Upper lobe of left lung (tissue), 6 donors: ENCODE results near the gene DEK. TPM values are rescaled to one million over a fixed set of nuclear protein-coding genes. Genes with fewer than 3 reads are reported as not detected.
"Not testable (repeated sequence)": the region's sequence is repeated elsewhere in the genome, so short reads cannot be mapped to it uniquely, and the experiment has no call there.

Experiments used
- ATAC-seq, 2 donors: fragments of 200-7000 bp; cut with Tn5 transposase; one replicate each; pipeline ENCODE4 v1.9.1; 2022; ENCODE audit warnings: mild to moderate bottlenecking in 2 of 2, moderate library complexity in 2 of 2; ENCODE audit not compliant: low FRiP score in 2 of 2
- DNase-seq, 2 donors: peaks; one replicate each; pipeline ENCODE4 v3.0.0-alpha.2; 2019 to 2020
- H3K27ac ChIP-seq, 4 donors: fragments of 200-600 bp; sonication (generic); one replicate each; pipeline ENCODE4 v1.5.1; 2016 to 2019
- H3K27me3 ChIP-seq, 4 donors: fragments of 200-600 bp; sonication (generic); one replicate each; pipeline ENCODE4 v1.5.1; 2017 to 2019
- H3K36me3 ChIP-seq, 4 donors: fragments of 200-600 bp; sonication (generic); one replicate each; pipeline ENCODE4 v1.5.1; 2016 to 2019
- H3K4me1 ChIP-seq, 4 donors: fragments of 200-600 bp; sonication (generic); one replicate each; pipeline ENCODE4 v1.5.1; 2018 to 2019
- H3K4me3 ChIP-seq, 4 donors: fragments of 200-600 bp; sonication (generic); one replicate each; pipeline ENCODE4 v1.5.1; 2017 to 2019; ENCODE audit warnings: mild to moderate bottlenecking in 2 of 4, moderate library complexity in 1 of 4
- H3K9me3 ChIP-seq, 4 donors: fragments of 200-600 bp; sonication (generic); one replicate each; pipeline ENCODE4 v1.5.1; 2018 to 2019
- EP300 ChIP-seq, 4 donors: sonication (generic); formaldehyde crosslinking; IDR thresholded peaks; one replicate each; pipeline ENCODE4 v1.5.1; 2017; ENCODE audit warnings: antibody characterized with exemption in 4 of 4, control low read depth in 2 of 4
- POLR2A ChIP-seq, 4 donors: fragments of 450-650 bp; IDR thresholded peaks; one replicate each; pipeline ENCODE4 v1.5.1; 2016 to 2017; ENCODE audit warnings: antibody characterized with exemption in 4 of 4, mild to moderate bottlenecking in 2 of 4
- POLR2AphosphoS5 ChIP-seq, 2 donors: sonication (generic); formaldehyde crosslinking; IDR thresholded peaks; one replicate each; pipeline ENCODE4 v1.5.1; 2017; ENCODE audit warnings: antibody characterized with exemption in 2 of 2
- WGBS, 2 donors: methylation state at CpG; one replicate each; pipeline ENCODE4 v1.1.5; 2017 to 2018; 5-methylcytosine and 5-hydroxymethylcytosine counted together
- total RNA-seq, 6 donors: library from RNA; depleted of rRNA in 4 of 6; stranded (reverse); fragments of >200 nt in 4 of 6; gene quantifications; one replicate each; pipeline versions ENCODE4 v1.1.0 to v1.2.1, GENCODE V29; 2016 to 2021
- TF ChIP-seq, protein P1 (sequence below), 6 experiments: fragments of 450-650 bp in 4 of 6; fragments of 200-600 bp in 2 of 6; sonication (generic) in 2 of 6; IDR thresholded peaks; one replicate each; pipeline ENCODE4 v1.5.1; 2016 to 2019; ENCODE audit warnings: antibody characterized with exemption in 6 of 6
- donor health status: DM: no; HTN: no; CAD: no; lungs with moderate emphysema.
- donor health status: DM: no; HTN: yes; CAD: no; lungs with severe emphysema.

The DEK gene
- total RNA-seq, 6 donors from 2014 or later = 61.5 to 170 (median 92.4) TPM

- peaks cover 0 to 12% (median 4%) of the 10 kb centered on the region in 4 donors for H3K4me1 ChIP-seq
- 89 to 92% methylated on average over 4 of the region's 4 CpGs for WGBS, 2 donors
- H3K27me3 ChIP-seq = no peaks in the 10 kb centered on the region
- no peak for ATAC-seq
- no peak overlapping the region for H3K4me3 ChIP-seq
- H3K9me3 ChIP-seq = no peaks in the 10 kb centered on the region
- peaks cover 0 to 13% (median 0%) of the 10 kb centered on the region in 4 donors for H3K36me3 ChIP-seq
- no peak overlapping the region for H3K27ac ChIP-seq
- DNase-seq = no peak
- no peak for TF ChIP-seq POLR2A (IDR thresholded peaks at IDR 0.05)
- TF ChIP-seq, protein P1, sequence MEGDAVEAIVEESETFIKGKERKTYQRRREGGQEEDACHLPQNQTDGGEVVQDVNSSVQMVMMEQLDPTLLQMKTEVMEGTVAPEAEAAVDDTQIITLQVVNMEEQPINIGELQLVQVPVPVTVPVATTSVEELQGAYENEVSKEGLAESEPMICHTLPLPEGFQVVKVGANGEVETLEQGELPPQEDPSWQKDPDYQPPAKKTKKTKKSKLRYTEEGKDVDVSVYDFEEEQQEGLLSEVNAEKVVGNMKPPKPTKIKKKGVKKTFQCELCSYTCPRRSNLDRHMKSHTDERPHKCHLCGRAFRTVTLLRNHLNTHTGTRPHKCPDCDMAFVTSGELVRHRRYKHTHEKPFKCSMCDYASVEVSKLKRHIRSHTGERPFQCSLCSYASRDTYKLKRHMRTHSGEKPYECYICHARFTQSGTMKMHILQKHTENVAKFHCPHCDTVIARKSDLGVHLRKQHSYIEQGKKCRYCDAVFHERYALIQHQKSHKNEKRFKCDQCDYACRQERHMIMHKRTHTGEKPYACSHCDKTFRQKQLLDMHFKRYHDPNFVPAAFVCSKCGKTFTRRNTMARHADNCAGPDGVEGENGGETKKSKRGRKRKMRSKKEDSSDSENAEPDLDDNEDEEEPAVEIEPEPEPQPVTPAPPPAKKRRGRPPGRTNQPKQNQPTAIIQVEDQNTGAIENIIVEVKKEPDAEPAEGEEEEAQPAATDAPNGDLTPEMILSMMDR (IDR thresholded peaks at IDR 0.05) = no peak
Observed at GRCh38 chr6:18182568-18182967, 81.8 kb downstream of the DEK start.

- no peak for TF ChIP-seq EP300 (IDR thresholded peaks at IDR 0.05)
- no peak for TF ChIP-seq POLR2A (IDR thresholded peaks at IDR 0.05)
- no peak for TF ChIP-seq POLR2AphosphoS5 (IDR thresholded peaks at IDR 0.05)
- TF ChIP-seq, protein P1 (IDR thresholded peaks at IDR 0.05) = no peak
- Histone ChIP-seq H3K9me3 (no peaks in the 10 kb centered on the region), H3K36me3 (peaks cover 0 to 8% (median 0%) of the 10 kb centered on the region in 4 donors), H3K27me3 (no peaks in the 10 kb centered on the region), H3K4me3 (no peak overlapping the region), H3K4me1 (peaks cover 0 to 2% (median 0%) of the 10 kb centered on the region in 4 donors), H3K27ac (no peak overlapping the region)
- DNase-seq = peak in 1 of 2 donors; percentile 53
- WGBS, 2 donors = 66 to 76% methylated on average over 5 of the region's 5 CpGs
- peak; percentile 57 to 87 for ATAC-seq
Observed at GRCh38 chr6:18179770-18180356, 84.5 kb downstream of the DEK start.

DNA sequence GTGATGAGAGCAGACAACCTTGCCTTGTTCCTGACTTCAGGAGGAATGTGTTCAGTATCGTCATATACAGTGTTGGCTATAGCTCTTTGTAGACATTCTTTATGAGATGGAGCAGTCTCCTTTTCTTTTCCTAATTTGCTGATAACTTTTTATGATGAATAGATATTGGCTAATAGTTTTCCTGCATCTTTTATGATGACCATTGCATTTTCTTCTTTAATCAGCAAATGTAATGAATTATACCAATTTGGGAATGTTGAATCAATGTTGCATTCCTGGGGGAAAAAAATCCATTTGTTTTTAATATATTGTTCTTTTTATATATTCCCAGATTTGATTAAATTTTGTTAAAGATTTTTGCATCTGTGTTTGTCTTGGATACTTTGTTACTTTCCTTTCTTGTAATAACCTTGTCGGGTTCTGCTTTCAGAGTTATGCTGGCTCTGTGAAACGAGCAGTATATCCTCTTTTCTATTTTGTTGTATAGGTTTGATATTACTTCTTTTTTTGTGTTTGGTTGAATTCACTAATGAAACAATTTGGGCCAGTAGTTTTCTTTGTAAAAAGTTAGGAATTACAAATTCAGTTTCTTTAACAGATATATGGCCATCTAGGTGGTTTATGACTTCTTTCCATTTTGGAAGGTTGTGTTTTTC is 85.2 kb downstream of the DEK start:
- no peak for TF ChIP-seq POLR2AphosphoS5 (IDR thresholded peaks at IDR 0.05)
- no peak for TF ChIP-seq EP300 (IDR thresholded peaks at IDR 0.05)
- TF ChIP-seq, protein P1 (IDR thresholded peaks at IDR 0.05) = no peak
- TF ChIP-seq POLR2A (IDR thresholded peaks at IDR 0.05) = no peak
- H3K27ac ChIP-seq = no peak overlapping the region
- H3K27me3 ChIP-seq = no peaks in the 10 kb centered on the region
- ATAC-seq = no peak
- peaks cover 0 to 2% (median 0%) of the 10 kb centered on the region in 4 donors for H3K4me1 ChIP-seq
- no peak for DNase-seq
- WGBS, 2 donors = 80 to 85% methylated on average over 3 of the region's 3 CpGs
- no peak overlapping the region for H3K4me3 ChIP-seq
- peaks cover 0 to 12% (median 2%) of the 10 kb centered on the region in 4 donors for H3K36me3 ChIP-seq
- no peaks in the 10 kb centered on the region for H3K9me3 ChIP-seq

GRCh38 chr6:18177286-18177965 is 86.9 kb downstream of the DEK start:
- DNase-seq (no peak), ATAC-seq (no peak)
- Histone ChIP-seq H3K4me3 (no peak overlapping the region), H3K36me3 (peaks cover 0 to 14% (median 4%) of the 10 kb centered on the region in 4 donors), H3K27me3 (no peaks in the 10 kb centered on the region), H3K27ac (no peak overlapping the region), H3K9me3 (no peaks in the 10 kb centered on the region), H3K4me1 (peaks cover 0 to 2% (median 0%) of the 10 kb centered on the region in 4 donors)
- TF ChIP-seq, protein P1 (IDR thresholded peaks at IDR 0.05) = no peak
- TF ChIP-seq POLR2AphosphoS5 (IDR thresholded peaks at IDR 0.05) = no peak
- WGBS, 2 donors = 88 to 90% methylated on average over 4 of the region's 4 CpGs

DNA sequence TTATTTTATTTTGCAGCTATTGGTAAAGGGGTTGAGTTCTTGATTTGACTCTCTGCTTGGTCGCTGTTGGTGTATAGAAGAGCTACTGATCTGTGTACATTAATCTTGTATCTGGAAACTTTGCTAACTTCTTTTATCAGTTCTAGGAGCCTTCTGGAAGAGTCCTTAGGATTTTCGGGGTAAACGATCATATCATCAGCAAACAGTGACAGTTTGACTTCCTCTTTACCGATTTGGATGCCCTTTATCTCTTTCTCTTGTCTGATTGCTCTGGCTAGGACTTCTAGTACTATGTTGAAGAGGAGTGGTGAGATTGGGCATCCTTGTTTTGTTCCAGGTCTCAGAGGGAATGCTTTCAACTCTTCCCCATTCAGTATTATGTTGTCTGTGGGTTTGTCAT is 88.1 kb downstream of the DEK start:
- H3K27ac ChIP-seq, H3K4me3 ChIP-seq, ATAC-seq, DNase-seq, H3K9me3 ChIP-seq, H3K27me3 ChIP-seq, H3K4me1 ChIP-seq: not testable (repeated sequence)
- WGBS, 2 donors = 44 to 50% methylated on average over 4 of the region's 4 CpGs
- H3K36me3 ChIP-seq = peaks cover 0 to 20% (median 4%) of the 10 kb centered on the region in 4 donors
